Activated naive CD4-positive, alpha-beta T cell treated with anti-CD3 and anti-CD28 coated beads, Interleukin-2, amount 50 U/mL, for 24 hours (primary cell): ENCODE results near the gene METTL2B.
"Not testable (repeated sequence)": the region's sequence is repeated elsewhere in the genome, so short reads cannot be mapped to it uniquely, and the experiment has no call there.

ENCODE experiments used
- H3K27ac Mint-ChIP-seq: one replicate; pipeline ENCODE4 v1.8.0; 2021; ENCODE audit warnings: mild to moderate bottlenecking, mixed read lengths
- H3K27me3 Mint-ChIP-seq: one replicate; pipeline ENCODE4 v1.8.0; 2021; ENCODE audit warnings: mixed read lengths
- H3K36me3 Mint-ChIP-seq: one replicate; pipeline ENCODE4 v1.8.0; 2021; ENCODE audit warnings: mixed read lengths
- H3K4me1 Mint-ChIP-seq: one replicate; pipeline ENCODE4 v1.8.0; 2021; ENCODE audit warnings: mixed read lengths
- H3K4me3 Mint-ChIP-seq: one replicate; pipeline ENCODE4 v1.8.0; 2021; ENCODE audit warnings: mild to moderate bottlenecking, mixed read lengths
- H3K9me3 Mint-ChIP-seq: one replicate; pipeline ENCODE4 v1.8.0; 2021; ENCODE audit warnings: mixed read lengths

METTL2B gene

DNA sequence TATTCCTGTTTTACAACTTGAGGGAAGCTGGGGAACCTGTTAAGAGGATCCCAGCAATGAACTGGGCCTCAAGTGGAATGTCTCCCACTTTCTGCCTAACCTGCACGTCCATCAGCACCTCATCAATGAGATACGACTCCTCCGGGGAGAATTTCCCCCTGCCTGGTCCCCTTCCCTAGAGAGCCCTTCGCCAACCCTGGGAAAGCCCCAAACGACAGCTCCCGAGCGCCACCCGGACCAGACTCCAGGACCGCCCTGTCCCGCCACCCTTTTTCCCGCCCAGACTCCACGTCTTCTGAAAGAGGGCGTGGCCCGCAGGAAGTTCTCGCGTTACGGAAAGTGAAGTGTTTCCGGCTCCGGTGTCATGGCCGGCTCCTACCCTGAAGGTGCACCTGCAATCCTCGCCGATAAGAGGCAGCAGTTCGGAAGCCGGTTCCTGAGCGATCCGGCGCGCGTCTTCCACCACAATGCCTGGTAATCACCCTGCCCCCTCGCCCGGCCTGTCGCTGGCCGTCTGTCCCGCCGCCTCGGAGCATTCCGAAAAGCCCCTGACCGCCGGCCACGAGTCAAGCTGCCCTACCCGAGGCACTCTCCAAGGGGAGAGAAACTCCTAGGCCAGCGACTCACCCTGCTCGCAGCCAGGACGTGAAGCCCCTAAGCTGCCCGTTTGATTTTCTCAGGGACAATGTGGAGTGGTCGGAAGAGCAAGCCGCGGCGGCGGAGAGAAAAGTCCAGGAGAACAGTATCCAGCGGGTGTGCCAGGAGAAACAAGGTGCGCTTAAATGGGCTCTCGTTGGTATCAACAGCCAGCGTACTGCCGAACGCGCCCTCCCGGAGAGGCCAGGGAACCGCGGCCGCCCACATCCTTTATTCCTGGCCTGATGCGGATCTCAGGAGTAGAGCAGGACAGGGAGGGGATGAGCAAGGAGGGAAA, at the start of gene METTL2B:
METTL2B (plus strand) TSS at position 347 of the 934 bp plus-strand sequence; CDS start at position 365, 18 bp downstream.
- not testable (repeated sequence) for H3K9me3 Mint-ChIP-seq, H3K27me3 Mint-ChIP-seq, H3K36me3 Mint-ChIP-seq
- Mint-ChIP-seq H3K27ac (peak within 1 kb of the TSS; percentile 99), H3K4me3 (peak within 1 kb of the TSS; percentile 91), H3K4me1 (peaks cover 26% of the 10 kb centered on the region)

DNA sequence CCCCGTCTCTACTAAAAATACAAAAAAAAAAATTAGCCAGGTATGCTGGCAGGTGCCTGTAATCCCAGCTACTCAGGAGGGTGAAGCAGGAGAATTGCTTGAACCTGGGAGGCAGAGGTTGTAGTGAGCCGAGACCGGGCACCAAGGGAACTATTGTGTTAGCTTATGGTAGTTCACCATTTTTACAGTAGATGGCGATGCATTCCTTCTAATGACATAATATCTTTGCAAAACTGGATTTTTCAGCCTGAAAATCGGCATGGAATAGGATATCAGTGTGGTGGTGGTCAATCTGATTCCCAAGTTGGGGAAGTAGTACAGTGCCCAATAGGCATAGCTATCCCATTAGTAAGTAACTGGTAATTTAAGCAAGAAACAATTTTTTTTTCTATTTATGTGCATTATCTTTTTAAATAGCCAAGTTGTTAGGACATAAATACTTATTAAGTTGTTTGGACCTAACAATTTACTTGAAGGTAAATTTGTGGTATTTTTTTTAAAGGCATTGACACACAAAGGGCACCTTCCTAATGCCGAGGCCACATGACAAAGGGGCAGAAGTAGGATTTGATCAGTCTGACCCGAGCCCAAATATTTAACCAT, 49.2 kb upstream of the METTL2B start:
- H3K27ac Mint-ChIP-seq, result no peak overlapping the region
- H3K9me3 Mint-ChIP-seq, result no peaks in the 10 kb centered on the region
- H3K4me3 Mint-ChIP-seq, result no peak overlapping the region
- H3K36me3 Mint-ChIP-seq, result no peaks in the 10 kb centered on the region
- no peaks in the 10 kb centered on the region for H3K27me3 Mint-ChIP-seq
- H3K4me1 Mint-ChIP-seq, result peaks cover 3% of the 10 kb centered on the region

GRCh38 chr7:128430207-128430606, 46.3 kb upstream of the METTL2B start:
- H3K27ac Mint-ChIP-seq, result no peak overlapping the region
- H3K9me3 Mint-ChIP-seq, result no peaks in the 10 kb centered on the region
- H3K4me3 Mint-ChIP-seq, result no peak overlapping the region
- no peaks in the 10 kb centered on the region for H3K36me3 Mint-ChIP-seq
- H3K4me1 Mint-ChIP-seq, result no peaks in the 10 kb centered on the region
- H3K27me3 Mint-ChIP-seq, result peaks cover 1% of the 10 kb centered on the region

- H3K4me1 Mint-ChIP-seq, result no peaks in the 10 kb centered on the region
- no peak overlapping the region for H3K27ac Mint-ChIP-seq
- no peak overlapping the region for H3K4me3 Mint-ChIP-seq
- H3K36me3 Mint-ChIP-seq, result no peaks in the 10 kb centered on the region
- no peaks in the 10 kb centered on the region for H3K9me3 Mint-ChIP-seq
- H3K27me3 Mint-ChIP-seq, result peaks cover 1% of the 10 kb centered on the region
Measured at GRCh38 chr7:128431221-128431620, 45.3 kb upstream of the METTL2B start.

- peaks cover 1% of the 10 kb centered on the region for H3K27me3 Mint-ChIP-seq
- no peaks in the 10 kb centered on the region for H3K36me3 Mint-ChIP-seq
- no peak overlapping the region for H3K4me3 Mint-ChIP-seq
- H3K4me1 Mint-ChIP-seq, result no peaks in the 10 kb centered on the region
- H3K9me3 Mint-ChIP-seq, result no peaks in the 10 kb centered on the region
- no peak overlapping the region for H3K27ac Mint-ChIP-seq
Measured at GRCh38 chr7:128431754-128432153, 44.8 kb upstream of the METTL2B start.

DNA sequence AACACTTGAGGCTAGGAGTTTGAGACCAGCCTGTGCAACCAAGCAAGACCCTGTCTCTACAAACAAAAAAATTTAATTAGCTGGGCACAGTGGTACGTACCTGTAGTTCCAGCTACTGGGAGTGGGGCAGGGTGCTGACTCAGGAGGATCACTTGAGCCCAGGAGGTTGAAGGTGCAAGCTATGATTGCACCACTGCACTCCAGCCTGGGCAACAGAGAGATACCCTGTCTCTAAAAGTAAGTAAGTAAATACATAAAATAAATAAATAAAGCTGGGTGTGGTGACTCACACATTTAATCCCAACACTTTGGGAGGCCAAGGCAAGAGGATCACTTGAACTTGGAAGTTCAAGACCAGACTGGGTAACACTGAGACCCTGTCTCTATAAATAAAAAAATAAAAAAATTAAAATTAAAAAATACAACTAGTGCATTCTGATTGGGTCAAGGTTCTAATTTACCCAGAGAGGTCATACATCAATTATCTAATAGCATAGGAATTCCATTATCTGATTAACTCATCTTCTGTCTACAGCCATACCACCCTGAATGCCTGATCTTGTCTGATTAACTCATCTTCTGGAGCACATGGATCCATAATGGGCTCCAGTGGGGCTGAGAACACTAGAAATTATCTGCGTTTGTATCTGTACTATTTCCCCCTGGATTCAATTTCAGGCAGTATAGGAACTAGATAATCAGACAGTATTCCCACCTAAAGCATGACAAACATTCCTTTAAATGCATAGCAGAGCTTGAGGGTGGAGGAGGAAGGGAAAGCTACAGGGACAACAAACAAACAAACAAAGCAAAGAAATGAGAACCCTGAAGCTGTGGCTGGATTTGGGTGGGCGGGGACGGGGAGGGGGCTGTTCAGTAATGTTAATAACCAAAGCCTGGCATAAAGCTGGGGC, 41.9 kb upstream of the METTL2B start:
- H3K36me3 Mint-ChIP-seq, result no peaks in the 10 kb centered on the region
- no peak overlapping the region for H3K27ac Mint-ChIP-seq
- no peaks in the 10 kb centered on the region for H3K9me3 Mint-ChIP-seq
- H3K27me3 Mint-ChIP-seq, result peaks cover 1% of the 10 kb centered on the region
- H3K4me1 Mint-ChIP-seq, result no peaks in the 10 kb centered on the region
- no peak overlapping the region for H3K4me3 Mint-ChIP-seq

DNA sequence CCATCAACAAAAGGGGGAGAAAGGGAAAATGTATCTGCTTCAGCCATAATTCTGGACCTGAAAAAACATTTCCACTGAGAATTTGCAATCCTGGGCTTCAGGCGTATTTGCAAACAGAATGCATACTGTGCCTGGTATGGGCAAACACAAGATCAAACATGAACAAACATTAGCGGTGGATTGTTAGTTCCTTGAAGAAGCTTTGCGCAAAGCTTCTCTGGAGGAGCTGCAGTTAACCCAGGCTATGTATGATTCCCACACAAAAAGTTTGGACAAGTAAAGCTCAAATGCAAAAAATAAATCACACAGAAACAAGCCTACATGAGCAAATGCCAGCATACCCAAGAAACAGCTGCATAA, 41.2 kb upstream of the METTL2B start:
- Mint-ChIP-seq H3K27me3 (peaks cover 1% of the 10 kb centered on the region), H3K4me3 (no peak overlapping the region), H3K9me3 (no peaks in the 10 kb centered on the region), H3K27ac (no peak overlapping the region), H3K36me3 (no peaks in the 10 kb centered on the region), H3K4me1 (no peaks in the 10 kb centered on the region)

DNA sequence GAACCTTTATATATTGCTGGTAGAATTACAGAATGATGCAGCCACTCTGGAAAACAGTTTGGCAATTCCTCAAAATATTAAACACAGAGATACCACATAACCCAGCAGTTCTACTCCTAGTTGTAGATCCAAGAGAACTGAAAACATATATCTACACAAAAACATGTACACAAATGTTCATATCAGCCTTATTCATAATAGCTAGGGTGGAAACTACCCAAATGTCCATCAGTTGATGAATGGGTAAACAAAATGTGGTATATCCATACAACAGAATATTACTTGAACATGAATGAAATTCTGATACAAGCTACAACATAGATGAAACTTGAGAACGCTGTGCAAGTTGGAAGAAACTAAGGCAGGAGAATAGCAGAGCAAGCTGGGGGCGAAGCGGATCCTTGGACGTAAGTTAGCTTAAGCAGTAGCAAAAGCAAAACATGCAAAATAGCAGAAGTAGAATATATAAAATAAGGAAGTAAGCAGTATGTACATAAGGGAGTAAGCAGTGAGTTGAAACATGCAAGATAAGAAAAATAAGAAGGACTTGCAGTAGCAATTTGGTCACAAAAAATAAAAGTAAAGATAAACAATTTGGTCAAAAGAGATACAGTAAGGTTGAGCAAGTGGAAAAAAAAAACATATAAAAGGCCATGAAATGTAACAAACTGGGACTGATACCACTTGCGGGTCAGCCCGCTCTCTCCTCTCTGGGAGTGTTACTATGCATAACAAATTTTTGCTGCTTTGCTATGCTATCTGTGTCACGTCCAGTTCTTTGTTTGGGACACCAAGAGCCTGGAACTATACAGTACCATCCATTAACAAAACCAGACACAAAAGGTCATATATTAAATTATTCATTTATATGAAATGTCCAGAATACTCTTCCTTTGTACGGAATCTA, 38.9 kb upstream of the METTL2B start:
- Mint-ChIP-seq H3K4me1 (no peaks in the 10 kb centered on the region), H3K4me3 (no peak overlapping the region), H3K27ac (no peak overlapping the region), H3K36me3 (no peaks in the 10 kb centered on the region), H3K9me3 (no peaks in the 10 kb centered on the region), H3K27me3 (peaks cover 1% of the 10 kb centered on the region)

- no peaks in the 10 kb centered on the region for H3K4me1 Mint-ChIP-seq
- H3K27ac Mint-ChIP-seq, result no peak overlapping the region
Measured at GRCh38 chr7:128442356-128442755, 34.2 kb upstream of the METTL2B start.

GRCh38 chr7:128443831-128444600, 32.5 kb upstream of the METTL2B start:
- no peaks in the 10 kb centered on the region for H3K4me1 Mint-ChIP-seq
- no peaks in the 10 kb centered on the region for H3K27me3 Mint-ChIP-seq
- H3K4me3 Mint-ChIP-seq, result no peak overlapping the region
- no peaks in the 10 kb centered on the region for H3K36me3 Mint-ChIP-seq
- H3K27ac Mint-ChIP-seq, result no peak overlapping the region
- no peaks in the 10 kb centered on the region for H3K9me3 Mint-ChIP-seq

More at GRCh38 chr7:128442356-128442755, 34.2 kb upstream of the METTL2B start:
- H3K9me3 Mint-ChIP-seq, result no peaks in the 10 kb centered on the region
- no peaks in the 10 kb centered on the region for H3K27me3 Mint-ChIP-seq
- H3K36me3 Mint-ChIP-seq, result no peaks in the 10 kb centered on the region
- H3K4me3 Mint-ChIP-seq, result no peak overlapping the region

GRCh38 chr7:128446306-128446705, 30.2 kb upstream of the METTL2B start:
- no peaks in the 10 kb centered on the region for H3K9me3 Mint-ChIP-seq
- H3K36me3 Mint-ChIP-seq, result no peaks in the 10 kb centered on the region
- H3K4me1 Mint-ChIP-seq, result peaks cover 6% of the 10 kb centered on the region
- H3K4me3 Mint-ChIP-seq, result no peak overlapping the region
- no peaks in the 10 kb centered on the region for H3K27me3 Mint-ChIP-seq
- no peak overlapping the region for H3K27ac Mint-ChIP-seq

- H3K4me3 Mint-ChIP-seq, result no peak overlapping the region
- peak overlapping the region; percentile 46 for H3K27ac Mint-ChIP-seq
- peaks cover 7% of the 10 kb centered on the region for H3K27me3 Mint-ChIP-seq
- no peaks in the 10 kb centered on the region for H3K9me3 Mint-ChIP-seq
- H3K4me1 Mint-ChIP-seq, result peaks cover 17% of the 10 kb centered on the region
- no peaks in the 10 kb centered on the region for H3K36me3 Mint-ChIP-seq
Measured at GRCh38 chr7:128447941-128448564, 28.5 kb upstream of the METTL2B start.

DNA sequence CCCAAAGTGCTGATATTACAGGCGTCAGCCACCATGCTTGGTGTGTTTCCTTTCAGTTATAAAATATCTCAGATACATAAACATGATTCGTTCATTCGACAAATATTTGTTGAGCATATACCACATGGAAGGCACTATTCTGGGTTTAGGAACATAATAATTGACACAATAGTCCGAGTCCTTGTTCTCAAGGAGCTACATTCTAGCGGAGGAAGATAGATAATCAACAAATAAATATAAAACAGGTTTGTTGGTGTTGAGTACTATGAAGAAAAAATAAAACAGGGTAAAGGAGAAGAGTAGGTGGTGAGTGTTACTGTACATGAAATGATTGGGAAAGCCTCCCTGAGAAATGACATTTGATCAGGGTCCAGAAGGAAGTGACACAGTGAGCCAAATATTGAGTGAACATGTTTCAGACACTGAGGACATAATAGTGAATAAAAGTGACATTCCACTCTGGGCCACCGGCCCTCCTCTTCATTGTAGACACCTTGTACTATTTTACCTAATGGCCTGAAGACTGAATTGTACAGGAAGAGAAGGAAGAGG, 27.7 kb upstream of the METTL2B start:
- no peaks in the 10 kb centered on the region for H3K36me3 Mint-ChIP-seq
- peaks cover 7% of the 10 kb centered on the region for H3K27me3 Mint-ChIP-seq
- H3K9me3 Mint-ChIP-seq, result no peaks in the 10 kb centered on the region
- H3K4me1 Mint-ChIP-seq, result peaks cover 17% of the 10 kb centered on the region
- no peak overlapping the region for H3K27ac Mint-ChIP-seq
- H3K4me3 Mint-ChIP-seq, result no peak overlapping the region
